Upper lobe of left lung (tissue), 6 donors: Measurements from ENCODE around the gene NMUR1. TPM values are rescaled to one million over a fixed set of nuclear protein-coding genes. Genes with fewer than 3 reads are reported as not detected.

ENCODE experiments used
- ATAC-seq, 2 donors: fragments of 200-7000 bp; cut with Tn5 transposase; one replicate each; pipeline ENCODE4 v1.9.1; 2022; ENCODE audit warnings: mild to moderate bottlenecking in 2 of 2, moderate library complexity in 2 of 2; ENCODE audit not compliant: low FRiP score in 2 of 2
- DNase-seq, 2 donors: peaks; one replicate each; pipeline ENCODE4 v3.0.0-alpha.2; 2019 to 2020
- H3K27ac ChIP-seq, 4 donors: fragments of 200-600 bp; sonication (generic); one replicate each; pipeline ENCODE4 v1.5.1; 2016 to 2019
- H3K27me3 ChIP-seq, 4 donors: fragments of 200-600 bp; sonication (generic); one replicate each; pipeline ENCODE4 v1.5.1; 2017 to 2019
- H3K36me3 ChIP-seq, 4 donors: fragments of 200-600 bp; sonication (generic); one replicate each; pipeline ENCODE4 v1.5.1; 2016 to 2019
- H3K4me1 ChIP-seq, 4 donors: fragments of 200-600 bp; sonication (generic); one replicate each; pipeline ENCODE4 v1.5.1; 2018 to 2019
- H3K4me3 ChIP-seq, 4 donors: fragments of 200-600 bp; sonication (generic); one replicate each; pipeline ENCODE4 v1.5.1; 2017 to 2019; ENCODE audit warnings: mild to moderate bottlenecking in 2 of 4, moderate library complexity in 1 of 4
- H3K9me3 ChIP-seq, 4 donors: fragments of 200-600 bp; sonication (generic); one replicate each; pipeline ENCODE4 v1.5.1; 2018 to 2019
- CTCF ChIP-seq, 6 experiments: fragments of 450-650 bp in 4 of 6; fragments of 200-600 bp in 2 of 6; sonication (generic) in 2 of 6; IDR thresholded peaks; one replicate each; pipeline ENCODE4 v1.5.1; 2016 to 2019; ENCODE audit warnings: antibody characterized with exemption in 6 of 6
- EP300 ChIP-seq, 4 donors: sonication (generic); formaldehyde crosslinking; IDR thresholded peaks; one replicate each; pipeline ENCODE4 v1.5.1; 2017; ENCODE audit warnings: antibody characterized with exemption in 4 of 4, control low read depth in 2 of 4
- POLR2A ChIP-seq, 4 donors: fragments of 450-650 bp; IDR thresholded peaks; one replicate each; pipeline ENCODE4 v1.5.1; 2016 to 2017; ENCODE audit warnings: antibody characterized with exemption in 4 of 4, mild to moderate bottlenecking in 2 of 4
- POLR2AphosphoS5 ChIP-seq, 2 donors: sonication (generic); formaldehyde crosslinking; IDR thresholded peaks; one replicate each; pipeline ENCODE4 v1.5.1; 2017; ENCODE audit warnings: antibody characterized with exemption in 2 of 2
- WGBS, 2 donors: methylation state at CpG; one replicate each; pipeline ENCODE4 v1.1.5; 2017 to 2018; 5-methylcytosine and 5-hydroxymethylcytosine counted together
- total RNA-seq, 6 donors: library from RNA; depleted of rRNA in 4 of 6; stranded (reverse); fragments of >200 nt in 4 of 6; gene quantifications; one replicate each; pipeline versions ENCODE4 v1.1.0 to v1.2.1, GENCODE V29; 2016 to 2021
- donor health status: DM: no; HTN: no; CAD: no; lungs with moderate emphysema.
- donor health status: DM: no; HTN: yes; CAD: no; lungs with severe emphysema.

NMUR1 gene
- total RNA-seq, 6 donors from 2014 or later, result 1.1 to 2.4 (median 1.9) TPM

GRCh38 chr2:231568098-231568784 lies 38.0 kb upstream of the NMUR1 start:
- Histone ChIP-seq H3K9me3 (no peaks in the 10 kb centered on the region), H3K4me1 (no peaks in the 10 kb centered on the region), H3K36me3 (no peaks in the 10 kb centered on the region), H3K4me3 (no peak overlapping the region), H3K27me3 (no peaks in the 10 kb centered on the region), H3K27ac (no peak overlapping the region)
- ATAC-seq (no peak), DNase-seq (no peak)
- 77 to 81% methylated on average over 6 of the region's 6 CpGs for WGBS, 2 donors
- TF ChIP-seq POLR2AphosphoS5 (IDR thresholded peaks at IDR 0.05), result no peak
- no peak for TF ChIP-seq CTCF (IDR thresholded peaks at IDR 0.05)

- Histone ChIP-seq H3K36me3 (no peaks in the 10 kb centered on the region), H3K27me3 (no peaks in the 10 kb centered on the region), H3K4me1 (no peaks in the 10 kb centered on the region), H3K4me3 (no peak overlapping the region), H3K9me3 (no peaks in the 10 kb centered on the region), H3K27ac (no peak overlapping the region)
- no peak for ATAC-seq
- 81 to 84% methylated on average over 3 of the region's 3 CpGs for WGBS, 2 donors
- DNase-seq, result no peak
- TF ChIP-seq POLR2A (IDR thresholded peaks at IDR 0.05) (no peak), CTCF (IDR thresholded peaks at IDR 0.05) (no peak), EP300 (IDR thresholded peaks at IDR 0.05) (no peak), POLR2AphosphoS5 (IDR thresholded peaks at IDR 0.05) (no peak)
Measured at GRCh38 chr2:231567159-231567558, 36.9 kb upstream of the NMUR1 start.

- 85 to 86% methylated on average over 4 of the region's 4 CpGs for WGBS, 2 donors
- Histone ChIP-seq H3K27me3 (no peaks in the 10 kb centered on the region), H3K4me3 (no peak overlapping the region), H3K4me1 (no peaks in the 10 kb centered on the region), H3K27ac (no peak overlapping the region), H3K36me3 (no peaks in the 10 kb centered on the region), H3K9me3 (no peaks in the 10 kb centered on the region)
- DNase-seq (no peak), ATAC-seq (no peak)
- TF ChIP-seq POLR2A (IDR thresholded peaks at IDR 0.05) (no peak), POLR2AphosphoS5 (IDR thresholded peaks at IDR 0.05) (no peak), EP300 (IDR thresholded peaks at IDR 0.05) (no peak), CTCF (IDR thresholded peaks at IDR 0.05) (no peak)
Measured at GRCh38 chr2:231565887-231566594, 35.8 kb upstream of the NMUR1 start.

GRCh38 chr2:231563378-231563961 lies 33.2 kb upstream of the NMUR1 start:
- ATAC-seq (peak; percentile 30 to 88), DNase-seq (peak in 1 of 2 donors; percentile 40)
- no peaks in the 10 kb centered on the region for H3K4me1 ChIP-seq
- H3K9me3 ChIP-seq, result no peaks in the 10 kb centered on the region
- peak in 5 of 6 experiments; percentile 41 to 58 (median 55) for TF ChIP-seq CTCF (IDR thresholded peaks at IDR 0.05)
- no peak for TF ChIP-seq EP300 (IDR thresholded peaks at IDR 0.05)
- H3K27me3 ChIP-seq, result no peaks in the 10 kb centered on the region
- no peak overlapping the region for H3K4me3 ChIP-seq
- no peak overlapping the region for H3K27ac ChIP-seq
- no peaks in the 10 kb centered on the region for H3K36me3 ChIP-seq
- 20 to 42% methylated on average over 3 of the region's 3 CpGs for WGBS, 2 donors
